Loucy (cell line): ENCODE data around the gene TMBIM4.

ENCODE experiments used
- H2AFZ ChIP-seq: fragments of 200-600 bp; sonication (generic); 2 replicates; pipeline ENCODE4 v1.6.0; 2016; ENCODE audit warnings: antibody characterized with exemption, mild to moderate bottlenecking, low read length, moderate library complexity
- H3F3A ChIP-seq: fragments of 200-600 bp; 2 replicates; pipeline ENCODE4 v1.6.0; 2016; ENCODE audit warnings: antibody characterized with exemption, low read depth, mild to moderate bottlenecking
- H3K27me3 ChIP-seq: fragments of 200-600 bp; sonication (generic); 2 replicates; pipeline ENCODE4 v1.6.1; 2014; ENCODE audit warnings: low read length, mild to moderate bottlenecking; ENCODE audit not compliant: insufficient read depth, poor library complexity, severe bottlenecking
- H3K36me3 ChIP-seq: fragments of 200-600 bp; sonication (generic); 2 replicates; pipeline ENCODE4 v1.6.1; 2016; ENCODE audit warnings: low read length; ENCODE audit not compliant: insufficient read depth
- H3K4me1 ChIP-seq: fragments of 200-600 bp; sonication (generic); 2 replicates; pipeline ENCODE4 v1.5.1; 2014; ENCODE audit warnings: low read length, mild to moderate bottlenecking; ENCODE audit not compliant: insufficient read depth, poor library complexity, severe bottlenecking
- H3K4me2 ChIP-seq: fragments of 200-600 bp; sonication (generic); 2 replicates; pipeline ENCODE4 v1.6.0; 2014; ENCODE audit warnings: antibody characterized with exemption, low read length, low read depth, mild to moderate bottlenecking; ENCODE audit not compliant: poor library complexity, severe bottlenecking
- H3K4me3 ChIP-seq: fragments of 200-600 bp; sonication (generic); 2 replicates; pipeline ENCODE4 v1.5.1; 2014; ENCODE audit warnings: low read length, mild to moderate bottlenecking, mixed read lengths; ENCODE audit not compliant: poor library complexity, severe bottlenecking
- H3K79me2 ChIP-seq: fragments of 200-600 bp; sonication (generic); 2 replicates; pipeline ENCODE4 v1.6.1; 2014; ENCODE audit warnings: low read length; ENCODE audit not compliant: insufficient read depth
- H3K9ac ChIP-seq: fragments of 200-600 bp; sonication (generic); 2 replicates; pipeline ENCODE4 v1.6.0; 2014; ENCODE audit warnings: mild to moderate bottlenecking, low read depth, low read length, moderate library complexity; ENCODE audit not compliant: poor library complexity, severe bottlenecking
- H3K9me2 ChIP-seq: fragments of 200-600 bp; sonication (generic); replicated peaks from 2 replicates; pipeline ENCODE4 v1.6.1; 2016; ENCODE audit warnings: low read depth, low read length, mixed read lengths
- H3K9me3 ChIP-seq: fragments of 200-600 bp; sonication (generic); 2 replicates; pipeline ENCODE4 v1.6.1; 2014; ENCODE audit warnings: mild to moderate bottlenecking, antibody characterized with exemption, low read length, low read depth; ENCODE audit not compliant: insufficient read depth
- H4K20me1 ChIP-seq: fragments of 200-600 bp; sonication (generic); 2 replicates; pipeline ENCODE4 v1.6.0; 2014; ENCODE audit warnings: antibody characterized with exemption, low read length, mild to moderate bottlenecking; ENCODE audit not compliant: insufficient read depth, poor library complexity, severe bottlenecking
- CTCF ChIP-seq: fragments of 200-600 bp; sonication (generic); conservative IDR thresholded peaks from 2 replicates; pipeline ENCODE4 v1.5.1; 2014; ENCODE audit warnings: mild to moderate bottlenecking, antibody characterized with exemption, low read length
- EZH2phosphoT487 ChIP-seq: fragments of 200-600 bp; IDR thresholded peaks from 2 replicates; pipeline ENCODE4 v1.6.1; 2018; ENCODE audit warnings: antibody characterized with exemption, mild to moderate bottlenecking, moderate library complexity, borderline replicate concordance

The TMBIM4 gene

DNA sequence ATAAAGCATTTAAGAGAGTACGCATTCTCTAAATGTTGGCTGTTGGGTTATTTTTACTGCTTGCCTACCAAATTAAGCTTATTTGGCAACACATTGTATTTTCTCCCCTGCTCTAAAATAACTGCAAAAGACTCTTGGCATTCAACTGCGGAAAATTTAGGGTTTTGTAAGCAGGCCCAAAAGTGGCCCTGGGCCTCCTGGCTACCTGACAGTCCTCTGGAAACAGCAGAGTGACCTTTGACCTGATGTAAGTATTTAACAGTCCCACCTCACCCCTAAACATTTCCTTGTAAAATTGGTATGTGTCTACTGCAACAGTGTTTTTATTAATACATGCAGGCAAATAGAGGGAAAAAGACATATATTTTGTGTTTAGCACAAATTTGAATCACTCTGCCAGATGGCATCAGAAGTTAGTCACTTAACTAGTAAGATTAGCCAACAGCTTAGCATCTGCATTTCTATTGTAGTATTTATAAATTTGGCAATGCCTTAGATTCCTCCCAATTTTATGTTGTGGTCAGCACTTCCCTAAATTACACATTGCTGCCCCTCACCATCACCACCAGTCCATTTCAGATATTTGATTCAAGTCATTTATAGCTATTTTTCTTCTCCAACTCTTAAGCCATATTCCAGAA is 50.4 kb downstream of the TMBIM4 start:
- Histone ChIP-seq H3K9ac (no peak overlapping the region), H3K9me2 (no peaks in the 10 kb centered on the region), H3K4me2 (peak overlapping the region; percentile 14), H3K27me3 (no peaks in the 10 kb centered on the region), H3K4me3 (no peak overlapping the region), H3F3A (no peaks in the 10 kb centered on the region), H3K9me3 (no peaks in the 10 kb centered on the region), H4K20me1 (no peaks in the 10 kb centered on the region), H2AFZ (no peak overlapping the region), H3K4me1 (peaks cover 12% of the 10 kb centered on the region), H3K36me3 (peaks cover 21% of the 10 kb centered on the region; the same call in 1 of the 2 replicates), H3K79me2 (no peaks in the 10 kb centered on the region)
- TF ChIP-seq CTCF (no peak), EZH2phosphoT487 (no peak)

- H3K36me3 ChIP-seq, result peaks cover 12% of the 10 kb centered on the region; the same call in 1 of the 2 replicates
- H2AFZ ChIP-seq, result no peak overlapping the region
- no peaks in the 10 kb centered on the region for H3K9me2 ChIP-seq
- no peaks in the 10 kb centered on the region for H4K20me1 ChIP-seq
- no peak overlapping the region for H3K9ac ChIP-seq
- H3K4me3 ChIP-seq, result no peak overlapping the region
- no peak for TF ChIP-seq CTCF
- no peak for TF ChIP-seq EZH2phosphoT487
- H3K27me3 ChIP-seq, result no peaks in the 10 kb centered on the region
- no peak overlapping the region for H3K4me2 ChIP-seq
- no peaks in the 10 kb centered on the region for H3K9me3 ChIP-seq
- H3K4me1 ChIP-seq, result peaks cover 12% of the 10 kb centered on the region
- H3K79me2 ChIP-seq, result no peaks in the 10 kb centered on the region
- no peaks in the 10 kb centered on the region for H3F3A ChIP-seq
Measured at GRCh38 chr12:66118240-66118891, 51.4 kb downstream of the TMBIM4 start.

DNA sequence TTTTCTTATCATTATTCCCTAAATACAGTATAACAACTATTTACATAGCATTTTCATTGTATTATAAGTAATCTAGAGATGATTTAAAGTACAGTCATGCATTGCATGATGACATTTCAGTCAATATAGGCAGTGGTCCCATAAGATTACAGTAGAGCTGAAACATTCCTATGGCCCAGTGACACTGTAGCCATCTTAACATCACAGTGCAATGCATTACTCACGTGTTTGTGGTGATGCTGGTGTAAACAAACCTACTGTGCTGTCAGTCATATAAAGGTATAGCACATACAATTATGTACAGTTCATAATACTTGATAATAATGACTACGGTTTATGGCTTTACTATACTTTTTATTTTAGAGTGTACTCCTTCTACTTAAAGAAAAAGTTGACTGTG is 52.6 kb downstream of the TMBIM4 start:
- Histone ChIP-seq H3K4me2 (no peak overlapping the region), H3F3A (no peaks in the 10 kb centered on the region), H3K9ac (no peak overlapping the region), H2AFZ (no peak overlapping the region), H3K79me2 (no peaks in the 10 kb centered on the region), H3K9me3 (no peaks in the 10 kb centered on the region), H3K4me1 (peaks cover 12% of the 10 kb centered on the region), H3K9me2 (no peaks in the 10 kb centered on the region), H3K27me3 (no peaks in the 10 kb centered on the region), H3K4me3 (no peak overlapping the region), H3K36me3 (peaks cover 1% of the 10 kb centered on the region; the same call in 1 of the 2 replicates), H4K20me1 (no peaks in the 10 kb centered on the region)
- no peak for TF ChIP-seq CTCF
- TF ChIP-seq EZH2phosphoT487, result no peak
